A673 (cell line): ENCODE data around the gene ZBED1. TPM values are rescaled to one million over a fixed set of nuclear protein-coding genes. Genes with fewer than 3 reads are reported as not detected.

Experiments
- BruUV-seq: library from RNA; stranded (reverse); fragments of 400-500 nt; replicated peaks from 2 replicates; lab custom pipeline; 2021; lab: Mats Ljungman, UMichigan
- CTCF ChIA-PET: fragments of 300-600 bp; sonication (Branson Sonifier 250); formaldehyde crosslinking; loops from one replicate; lab custom pipeline; 2022; ENCODE audit warnings: antibody characterized with exemption; lab: Charles Lee
- POLR2A ChIA-PET: fragments of 300-600 bp; sonication (Branson Sonifier 250); formaldehyde crosslinking; loops from one replicate; lab custom pipeline; 2022; ENCODE audit warnings: antibody characterized with exemption; ENCODE audit not compliant: low non-redundant PET; lab: Charles Lee
- DNase-seq: peaks from one replicate; pipeline ENCODE4 v3.0.0-alpha.2; 2015; ENCODE audit warnings: low spot score
- H3K27ac ChIP-seq: fragments of 200-600 bp; sonication (generic); 2 replicates; pipeline ENCODE4 v1.5.1; 2016; ENCODE audit warnings: mixed run types, low read depth, mild to moderate bottlenecking, mixed read lengths, antibody characterized with exemption, low read length; ENCODE audit not compliant: poor library complexity, severe bottlenecking
- H3K27me3 ChIP-seq: fragments of 200-600 bp; sonication (generic); replicated peaks from 2 replicates; pipeline ENCODE4 v1.6.1; 2017; ENCODE audit warnings: mixed run types, low read depth, mild to moderate bottlenecking, mixed read lengths, antibody characterized with exemption, low read length; ENCODE audit not compliant: insufficient read depth, poor library complexity
- H3K36me3 ChIP-seq: fragments of 200-600 bp; sonication (generic); 2 replicates; pipeline ENCODE4 v1.6.1; 2016; ENCODE audit warnings: mixed run types, mild to moderate bottlenecking, mixed read lengths, antibody characterized with exemption, low read length; ENCODE audit not compliant: insufficient read depth, poor library complexity, severe bottlenecking
- H3K4me1 ChIP-seq: fragments of 200-600 bp; sonication (generic); 2 replicates; pipeline ENCODE4 v1.6.1; 2017; ENCODE audit warnings: mixed run types, mild to moderate bottlenecking, mixed read lengths, antibody characterized with exemption, low read length; ENCODE audit not compliant: insufficient read depth, poor library complexity, severe bottlenecking
- H3K4me3 ChIP-seq: fragments of 200-600 bp; sonication (generic); 2 replicates; pipeline ENCODE4 v1.5.1; 2016; ENCODE audit warnings: low read depth, mixed run types, mild to moderate bottlenecking, mixed read lengths, low read length; ENCODE audit not compliant: poor library complexity, severe bottlenecking
- H3K9me3 ChIP-seq: fragments of 200-600 bp; sonication (generic); 2 replicates; pipeline ENCODE4 v1.6.1; 2016; ENCODE audit warnings: mixed run types, low read depth, mild to moderate bottlenecking, mixed read lengths, antibody characterized with exemption, low read length; ENCODE audit not compliant: poor library complexity, severe bottlenecking
- CTCF ChIP-seq: fragments of 300-800, 200-600 bp; sonication (generic); conservative IDR thresholded peaks from 2 replicates; pipeline ENCODE4 v1.5.1; 2017; ENCODE audit warnings: low read depth, mild to moderate bottlenecking, antibody characterized with exemption, low read length, moderate library complexity, mixed read lengths
- EZH2 ChIP-seq: fragments of 200-600 bp; sonication (generic); IDR thresholded peaks from 2 replicates; pipeline ENCODE4 v1.6.1; 2017; ENCODE audit warnings: borderline replicate concordance, low read depth, mild to moderate bottlenecking, mixed read lengths, antibody characterized with exemption, low read length; ENCODE audit not compliant: poor library complexity, severe bottlenecking
- intact Hi-C: fragments of 100-400 bp; cut with micrococcal nuclease; formaldehyde crosslinking; loops from one replicate; pipeline ENCODE4 v1.10.0; 2022; ENCODE audit not compliant: unreplicated experiment
- total RNA-seq: library from RNA; stranded (reverse); gene quantifications from 2 replicates; pipeline ENCODE4 v1.2.3, GENCODE V29; 2021

ZBED1 gene
- total RNA-seq, 1 experiment from 2014 or later, result 37.6 TPM

DNA sequence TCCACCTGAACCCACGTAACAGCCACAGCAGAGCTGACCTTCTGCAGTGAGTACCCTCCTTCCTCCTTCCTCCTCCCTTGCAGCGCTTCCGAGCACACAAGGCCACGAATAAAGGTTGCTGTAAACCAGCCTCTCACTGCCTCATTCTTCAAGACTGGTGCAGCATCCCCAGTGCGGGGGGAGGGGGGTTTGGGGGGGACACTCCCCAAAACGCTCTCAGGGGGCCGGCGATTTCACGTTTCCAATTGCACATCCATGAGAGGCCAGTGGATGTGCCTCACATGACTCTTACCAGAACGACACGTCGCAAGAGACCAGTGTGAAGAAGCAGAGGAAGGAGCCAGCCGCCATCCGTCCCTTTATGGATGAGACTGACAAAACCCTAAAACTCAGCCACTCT lies 5.2 kb downstream of the ZBED1 start:
- peaks cover 2% of the 10 kb centered on the region for H3K36me3 ChIP-seq
- H3K4me3 ChIP-seq, result no peak overlapping the region
- intact Hi-C loops, result no loop called here
- ChIA-PET POLR2A (no interaction called here), CTCF (no interaction called here)
- BruUV-seq, result no TSS peak
- H3K9me3 ChIP-seq, result no peaks in the 10 kb centered on the region
- H3K4me1 ChIP-seq, result peaks cover 37% of the 10 kb centered on the region
- H3K27me3 ChIP-seq, result no peaks in the 10 kb centered on the region
- no peak overlapping the region for H3K27ac ChIP-seq
- DNase-seq, result no peak
- TF ChIP-seq EZH2 (no peak), CTCF (no peak)

DNA sequence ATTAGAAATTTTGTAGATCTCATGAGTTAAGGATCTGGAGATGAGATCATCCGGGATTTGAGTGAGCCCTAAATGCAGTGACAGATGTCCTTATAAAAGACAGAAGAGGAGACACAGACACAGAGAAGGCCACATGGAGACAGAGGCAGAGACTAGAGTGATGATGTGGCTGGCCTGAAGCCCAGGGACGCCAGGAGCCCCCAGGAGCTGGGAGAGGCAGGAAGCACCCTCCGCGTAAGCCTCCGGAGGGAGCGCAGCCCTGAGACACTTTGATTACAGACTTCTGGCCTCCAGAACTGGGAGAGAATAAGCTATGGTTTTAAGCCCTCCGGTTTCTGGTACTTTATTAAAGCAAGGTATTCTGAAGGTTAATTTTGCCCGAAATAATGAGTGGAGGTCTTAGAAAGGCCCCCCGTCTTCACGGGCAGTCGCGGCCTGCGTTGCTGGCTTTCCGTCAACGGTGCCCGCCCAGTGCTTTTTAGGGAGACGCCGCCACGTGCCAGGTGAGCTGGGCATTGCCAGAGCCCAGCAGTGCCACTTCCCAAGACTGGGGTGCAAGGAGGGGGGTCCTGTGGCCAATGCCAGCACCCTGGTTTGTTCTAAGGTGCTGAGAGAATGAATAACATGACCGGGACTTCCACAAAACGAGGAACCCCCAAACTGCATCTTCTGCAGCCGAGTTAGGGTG lies 8.1 kb downstream of the ZBED1 start:
- peaks cover 15% of the 10 kb centered on the region for H3K4me1 ChIP-seq
- no peaks in the 10 kb centered on the region for H3K9me3 ChIP-seq
- POLR2A ChIA-PET, result no interaction called here
- intact Hi-C loops, result no loop called here
- CTCF ChIA-PET, result no interaction called here
- H3K27me3 ChIP-seq, result no peaks in the 10 kb centered on the region
- peak overlapping the region; percentile 61 for H3K27ac ChIP-seq
- peaks cover 28% of the 10 kb centered on the region for H3K36me3 ChIP-seq
- no TSS peak for BruUV-seq
- TF ChIP-seq EZH2 (no peak), CTCF (no peak)
- peak overlapping the region; percentile 8 for H3K4me3 ChIP-seq
- DNase-seq, result peak; percentile 90

DNA sequence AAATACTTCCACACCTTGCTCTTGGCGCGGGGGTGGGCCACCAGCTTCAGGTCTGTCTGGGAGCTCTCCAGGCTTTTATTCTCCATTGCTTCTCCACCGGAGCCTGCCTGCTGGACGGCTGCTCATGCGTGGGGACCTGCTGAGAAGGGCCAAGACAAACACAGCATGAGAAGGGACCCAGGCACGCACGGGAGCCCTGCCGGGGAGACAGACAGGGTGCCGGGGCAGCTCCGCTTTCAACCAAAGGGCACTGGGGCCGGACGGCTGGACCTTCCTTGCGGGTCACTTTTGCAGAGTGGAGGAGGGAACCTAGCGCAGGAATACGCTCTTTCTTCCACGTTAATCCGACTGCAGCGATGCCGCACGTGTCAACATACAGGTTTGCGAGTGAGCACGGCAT lies 10.1 kb downstream of the ZBED1 start:
- H3K4me1 ChIP-seq, result peaks cover 15% of the 10 kb centered on the region
- ChIA-PET CTCF (no interaction called here), POLR2A (no interaction called here)
- DNase-seq, result no peak
- H3K36me3 ChIP-seq, result peaks cover 41% of the 10 kb centered on the region
- no peak for TF ChIP-seq CTCF
- H3K27ac ChIP-seq, result no peak overlapping the region
- no peaks in the 10 kb centered on the region for H3K27me3 ChIP-seq
- no peaks in the 10 kb centered on the region for H3K9me3 ChIP-seq
- no TSS peak for BruUV-seq
- H3K4me3 ChIP-seq, result no peak overlapping the region
- intact Hi-C loops, result no loop called here
